Ectodermal cell (in vitro differentiated cells): ENCODE results near the gene GALNT17.

Source experiments
- H3K27ac ChIP-seq: 2 replicates; pipeline ENCODE4 v1.7.0; 2013; ENCODE audit warnings: mild to moderate bottlenecking, low read depth, low read length; ENCODE audit not compliant: insufficient read depth, poor library complexity, severe bottlenecking
- H3K27me3 ChIP-seq: 2 replicates; pipeline ENCODE4 v1.7.0; 2013; ENCODE audit warnings: mild to moderate bottlenecking, low read length; ENCODE audit not compliant: insufficient read depth, control insufficient read depth, poor library complexity, severe bottlenecking
- H3K36me3 ChIP-seq: one replicate; pipeline ENCODE4 v1.7.0; 2013; ENCODE audit warnings: low read length; ENCODE audit not compliant: control insufficient read depth, insufficient read depth
- H3K4me1 ChIP-seq: one replicate; pipeline ENCODE4 v1.7.0; 2013; ENCODE audit warnings: low read length; ENCODE audit not compliant: control insufficient read depth, insufficient read depth
- H3K4me3 ChIP-seq: 2 replicates; pipeline ENCODE4 v1.7.0; 2013; ENCODE audit warnings: low read depth, low read length, control low read depth; ENCODE audit not compliant: insufficient read depth
- H3K9me3 ChIP-seq: 2 replicates; pipeline ENCODE4 v1.7.0; 2013; ENCODE audit warnings: mild to moderate bottlenecking, low read length, moderate library complexity; ENCODE audit not compliant: control insufficient read depth
- WGBS, 2 experiments: methylation state at CpG; one replicate each; pipeline ENCODE4 v1.1.7; 2013; ENCODE audit warnings: missing lambda C conversion rate in 2 of 2; 5-methylcytosine and 5-hydroxymethylcytosine counted together

GALNT17 gene

DNA sequence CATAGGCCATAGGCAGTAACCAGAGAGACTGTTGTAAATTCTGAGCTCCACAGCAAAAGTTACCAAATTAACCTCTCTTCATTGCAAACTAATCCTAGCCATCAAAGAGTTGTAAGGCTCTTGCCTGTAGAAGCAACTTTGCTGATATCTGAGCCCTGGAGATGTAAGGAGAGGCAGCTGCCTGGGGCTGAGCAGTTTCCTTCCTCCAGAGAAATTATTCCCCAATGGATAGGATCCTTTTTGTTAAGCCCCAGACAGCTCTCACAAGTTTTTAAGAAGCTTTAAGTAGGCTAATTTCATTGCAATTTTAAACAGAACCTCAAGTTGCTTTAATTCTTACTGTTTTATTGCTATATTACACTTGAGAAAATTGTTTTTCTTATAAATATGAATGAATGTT, 211.1 kb downstream of the GALNT17 start:
- H3K36me3 ChIP-seq: peaks cover 3% of the 10 kb centered on the region
- no peaks in the 10 kb centered on the region for H3K27me3 ChIP-seq
- H3K4me1 ChIP-seq: no peaks in the 10 kb centered on the region
- H3K4me3 ChIP-seq: no peak overlapping the region
- H3K9me3 ChIP-seq: no peaks in the 10 kb centered on the region
- no peak overlapping the region for H3K27ac ChIP-seq

- Histone ChIP-seq H3K27me3 (no peaks in the 10 kb centered on the region), H3K9me3 (no peaks in the 10 kb centered on the region), H3K36me3 (peaks cover 3% of the 10 kb centered on the region), H3K27ac (no peak overlapping the region), H3K4me1 (peaks cover 3% of the 10 kb centered on the region), H3K4me3 (no peak overlapping the region)
- 92 to 94% methylated on average over 1 of the region's 1 CpG for WGBS, 2 experiments
These were observed 211.9 kb downstream of the GALNT17 start for GRCh38 chr7:71343892-71344291.

DNA sequence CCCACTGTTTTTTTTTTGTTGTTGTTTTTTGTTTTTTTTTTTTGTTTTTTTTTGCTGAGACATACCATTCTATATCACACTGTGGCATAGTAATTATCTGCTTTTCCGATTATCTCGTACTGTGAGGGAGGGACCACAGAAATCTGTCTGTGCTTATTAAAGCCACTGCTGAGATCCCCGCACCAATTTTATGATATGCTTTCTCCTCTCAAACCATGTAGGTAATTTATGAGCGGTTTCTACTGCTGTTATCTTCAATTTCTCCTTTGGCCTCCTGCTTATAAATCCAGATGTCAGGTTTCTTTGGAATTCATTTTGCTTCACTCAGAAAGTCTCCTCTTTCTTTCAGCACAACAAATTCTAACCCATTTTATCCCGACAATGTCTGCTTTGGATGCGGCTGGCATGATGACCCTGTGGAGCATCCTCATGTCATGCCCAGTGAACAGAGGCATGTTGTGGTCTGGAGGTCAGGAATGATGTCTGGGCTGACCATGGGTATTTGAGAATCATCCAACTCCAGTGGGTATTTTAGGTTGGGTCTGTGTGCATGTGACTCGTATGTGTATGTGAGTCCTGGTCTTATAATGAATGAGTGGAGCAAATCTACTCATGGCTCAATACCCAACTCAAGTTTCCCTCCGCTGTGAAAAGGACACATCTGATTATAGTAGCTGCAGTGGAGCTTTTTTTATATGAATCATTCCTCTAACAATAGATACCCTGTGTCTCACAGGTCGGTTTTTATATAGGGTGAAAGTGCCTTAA, 213.4 kb downstream of the GALNT17 start:
- no peaks in the 10 kb centered on the region for H3K9me3 ChIP-seq
- WGBS, 2 experiments: 92 to 97% methylated on average over 8 to 9 of the region's 9 CpGs
- no peak overlapping the region for H3K27ac ChIP-seq
- H3K4me1 ChIP-seq: peaks cover 6% of the 10 kb centered on the region
- H3K36me3 ChIP-seq: peaks cover 3% of the 10 kb centered on the region
- H3K4me3 ChIP-seq: no peak overlapping the region
- H3K27me3 ChIP-seq: no peaks in the 10 kb centered on the region

- Histone ChIP-seq H3K36me3 (no peaks in the 10 kb centered on the region), H3K4me1 (peaks cover 6% of the 10 kb centered on the region), H3K27ac (no peak overlapping the region), H3K4me3 (no peak overlapping the region), H3K27me3 (no peaks in the 10 kb centered on the region), H3K9me3 (no peaks in the 10 kb centered on the region)
- 80 to 82% methylated on average over 13 to 15 of the region's 16 CpGs for WGBS, 2 experiments
These were observed 217.1 kb downstream of the GALNT17 start for GRCh38 chr7:71348821-71349681.

DNA sequence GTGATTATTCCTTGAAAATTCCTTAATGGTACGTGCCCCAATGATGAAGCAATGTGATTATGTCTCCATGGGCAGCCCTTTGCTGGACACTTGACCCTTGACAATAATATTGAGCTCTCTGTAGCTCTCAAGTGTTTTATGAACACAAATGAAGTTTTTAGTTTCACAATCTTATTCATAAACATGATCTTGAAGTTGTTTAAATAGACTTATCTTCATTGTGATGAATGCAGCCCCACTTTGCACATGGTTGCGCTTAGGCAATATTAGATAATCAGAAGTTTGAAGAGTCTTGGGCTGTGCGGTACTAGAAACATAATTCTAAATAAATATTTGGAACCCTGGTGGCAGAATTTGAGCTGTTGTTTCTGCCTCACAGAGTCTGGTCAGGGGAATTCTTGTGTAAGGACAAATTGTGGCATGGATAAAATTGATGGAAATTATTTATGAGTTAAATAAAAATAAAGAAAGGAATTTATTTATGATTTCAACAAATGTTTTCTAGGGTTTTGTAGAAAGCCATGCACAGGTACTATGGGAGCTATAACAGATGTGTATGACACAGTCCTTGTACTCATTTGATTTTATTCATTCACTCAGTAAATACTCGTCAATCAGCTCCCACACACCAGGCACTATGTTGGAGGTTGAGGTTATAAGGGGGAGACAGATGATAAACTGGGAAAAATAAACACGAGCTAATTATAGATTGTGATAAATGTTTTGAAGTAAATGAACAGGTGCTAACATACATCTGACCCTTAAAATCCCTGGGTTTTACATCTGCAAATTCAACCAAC, 217.9 kb downstream of the GALNT17 start:
- Histone ChIP-seq H3K27ac (no peak overlapping the region), H3K27me3 (no peaks in the 10 kb centered on the region), H3K9me3 (no peaks in the 10 kb centered on the region), H3K36me3 (no peaks in the 10 kb centered on the region), H3K4me1 (peaks cover 6% of the 10 kb centered on the region), H3K4me3 (no peak overlapping the region)
- 93 to 97% methylated on average over 3 to 5 of the region's 5 CpGs for WGBS, 2 experiments

GRCh38 chr7:71350680-71351079, 218.7 kb downstream of the GALNT17 start:
- Histone ChIP-seq H3K9me3 (no peaks in the 10 kb centered on the region), H3K27me3 (no peaks in the 10 kb centered on the region), H3K27ac (no peak overlapping the region), H3K36me3 (no peaks in the 10 kb centered on the region), H3K4me1 (peaks cover 6% of the 10 kb centered on the region), H3K4me3 (no peak overlapping the region)
- 90 to 94% methylated on average over 2 of the region's 2 CpGs for WGBS, 2 experiments

DNA sequence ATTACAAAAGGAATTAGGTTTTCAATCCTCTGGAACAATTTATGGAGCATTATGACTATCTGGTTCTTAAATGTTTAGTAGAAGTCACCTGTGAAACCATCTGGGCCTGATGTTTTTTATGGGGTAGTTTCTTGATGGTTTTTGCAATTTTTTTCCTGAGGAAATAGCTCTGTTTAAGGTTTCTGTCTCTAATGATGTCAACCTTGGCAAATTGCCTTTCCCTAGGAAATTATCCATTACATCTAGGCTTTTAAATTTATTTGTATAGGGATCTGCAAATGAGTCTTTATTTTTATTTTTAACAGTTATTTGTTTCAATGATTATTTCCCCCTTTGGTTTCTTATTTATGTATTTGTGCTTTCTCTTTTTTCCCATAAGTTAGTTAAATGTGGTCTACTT, 222.8 kb downstream of the GALNT17 start:
- Histone ChIP-seq H3K4me3 (no peak overlapping the region), H3K4me1 (no peaks in the 10 kb centered on the region), H3K9me3 (no peaks in the 10 kb centered on the region), H3K27ac (no peak overlapping the region), H3K27me3 (no peaks in the 10 kb centered on the region), H3K36me3 (no peaks in the 10 kb centered on the region)

DNA sequence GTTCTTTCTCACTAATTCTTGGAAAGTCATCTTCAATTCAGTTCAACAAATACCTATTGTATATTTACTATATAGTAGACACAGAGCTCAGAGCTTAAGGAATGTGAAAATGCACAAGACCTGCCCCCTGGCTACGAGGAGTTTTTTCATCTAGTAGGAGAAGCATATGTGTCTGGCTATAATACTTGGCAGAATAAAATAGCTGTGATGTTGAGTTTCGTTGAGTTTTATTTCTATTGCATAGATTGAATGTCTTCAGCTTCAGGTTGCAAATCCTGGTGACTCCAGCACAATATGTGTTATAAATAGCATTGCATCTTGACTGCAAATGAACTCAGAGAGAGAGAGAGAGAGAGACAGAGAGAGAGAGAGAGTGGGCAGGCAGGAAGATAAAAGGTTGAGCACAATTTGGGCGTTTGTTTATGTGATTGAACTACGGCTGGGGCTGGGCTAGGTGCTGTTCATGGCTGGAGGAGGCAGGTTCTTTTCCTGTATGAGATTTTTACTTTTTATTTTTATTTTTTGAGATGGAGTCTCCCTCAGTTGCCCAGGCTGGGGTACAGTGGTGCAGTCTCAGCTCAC, 229.6 kb downstream of the GALNT17 start:
- Histone ChIP-seq H3K4me1 (peaks cover 2% of the 10 kb centered on the region), H3K27ac (no peak overlapping the region), H3K27me3 (no peaks in the 10 kb centered on the region), H3K9me3 (peaks cover 2% of the 10 kb centered on the region), H3K36me3 (peaks cover 3% of the 10 kb centered on the region), H3K4me3 (no peak overlapping the region)
- 85 to 94% methylated on average over 4 of the region's 4 CpGs for whole genome bisulfite sequencing, 2 experiments

DNA sequence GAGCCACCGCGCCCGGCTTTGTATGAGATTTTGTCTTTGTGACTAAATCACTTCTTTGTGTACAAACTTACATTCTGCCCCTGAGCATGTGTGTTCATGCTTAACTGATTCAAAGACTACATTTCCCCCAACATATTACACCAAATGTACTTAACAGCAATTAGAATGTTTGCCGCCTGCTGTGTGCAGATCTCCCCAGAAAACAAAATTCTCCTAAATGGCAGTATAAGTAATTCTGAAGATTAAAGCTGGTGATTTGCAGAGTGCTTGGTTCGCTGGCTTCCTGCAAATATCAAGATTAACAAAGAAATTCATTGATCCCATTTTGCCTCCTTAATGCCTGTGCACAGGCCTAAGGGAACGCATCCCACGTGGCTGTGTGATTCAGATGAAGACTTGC, 230.3 kb downstream of the GALNT17 start:
- H3K27me3 ChIP-seq: no peaks in the 10 kb centered on the region
- no peak overlapping the region for H3K27ac ChIP-seq
- 92 to 94% methylated on average over 7 of the region's 7 CpGs for WGBS, 2 experiments
- peaks cover 2% of the 10 kb centered on the region for H3K4me1 ChIP-seq
- peaks cover 2% of the 10 kb centered on the region for H3K9me3 ChIP-seq
- H3K4me3 ChIP-seq: no peak overlapping the region
- H3K36me3 ChIP-seq: peaks cover 3% of the 10 kb centered on the region
